Mesenchymal stem cell (in vitro differentiated cells and primary cell): Measurements from ENCODE around the gene C16orf74.

Source experiments
- DNase-seq: peaks from one replicate; pipeline ENCODE4 v3.0.0-alpha.2; 2013
- H2AFZ ChIP-seq: one replicate; pipeline ENCODE4 v1.6.1; 2013; ENCODE audit warnings: low read depth, mild to moderate bottlenecking, control low read depth, inconsistent platforms, low read length, moderate library complexity
- H2AK5ac ChIP-seq: 2 replicates; pipeline ENCODE4 v1.6.1; 2013; ENCODE audit warnings: low read length, moderate library complexity, mild to moderate bottlenecking, inconsistent platforms; ENCODE audit not compliant: severe bottlenecking
- H2BK120ac ChIP-seq: one replicate; pipeline ENCODE4 v1.6.1; 2013; ENCODE audit warnings: low read depth, mild to moderate bottlenecking, inconsistent platforms, low read length, moderate library complexity
- H2BK12ac ChIP-seq, 2 experiments: one replicate each; pipeline ENCODE4 v1.6.1; 2013; ENCODE audit warnings: inconsistent platforms in 2 of 2, low read length in 2 of 2, mild to moderate bottlenecking in 2 of 2, moderate library complexity in 2 of 2, control low read depth in 1 of 2
- H2BK15ac ChIP-seq: one replicate; pipeline ENCODE4 v1.6.1; 2013; ENCODE audit warnings: mild to moderate bottlenecking, low read depth, inconsistent platforms; ENCODE audit not compliant: poor library complexity, severe bottlenecking
- H2BK5ac ChIP-seq: 2 replicates; pipeline ENCODE4 v1.6.1; 2013; ENCODE audit warnings: low read depth, mild to moderate bottlenecking, low read length, control low read depth, inconsistent platforms; ENCODE audit not compliant: poor library complexity, severe bottlenecking
- H3K14ac ChIP-seq, 2 experiments: one replicate each; pipeline ENCODE4 v1.6.1; 2013; ENCODE audit warnings: inconsistent platforms in 2 of 2, low read length in 2 of 2, control low read depth in 1 of 2, mild to moderate bottlenecking in 1 of 2, moderate library complexity in 1 of 2
- H3K18ac ChIP-seq, 2 experiments: one replicate each; pipeline ENCODE4 v1.6.1; 2013; ENCODE audit warnings: inconsistent platforms in 2 of 2, low read length in 2 of 2, control low read depth in 1 of 2, low read depth in 1 of 2, mild to moderate bottlenecking in 1 of 2
- H3K23ac ChIP-seq, 2 experiments: one replicate each; pipeline ENCODE4 v1.6.1; 2013; ENCODE audit warnings: inconsistent platforms in 2 of 2, low read length in 2 of 2, mild to moderate bottlenecking in 2 of 2, moderate library complexity in 2 of 2, control low read depth in 1 of 2
- H3K27ac ChIP-seq: 2 replicates; pipeline ENCODE4 v1.5.1; 2013; ENCODE audit warnings: mild to moderate bottlenecking, moderate library complexity, low read length, control low read depth, inconsistent platforms; ENCODE audit not compliant: poor library complexity, severe bottlenecking
- H3K27me3 ChIP-seq, 2 experiments: 2 replicates each; pipeline versions ENCODE4 v1.6.1 to v1.7.0; 2013; ENCODE audit warnings: low read length in 2 of 2, mild to moderate bottlenecking in 2 of 2, moderate library complexity in 2 of 2, control low read depth in 1 of 2, inconsistent platforms in 1 of 2; ENCODE audit not compliant: control insufficient read depth in 1 of 2, insufficient read depth in 1 of 2
- H3K36me3 ChIP-seq, 2 experiments: 2 replicates each; pipeline versions ENCODE4 v1.6.1 to v1.7.0; 2013; ENCODE audit warnings: low read length in 2 of 2, control low read depth in 1 of 2, inconsistent platforms in 1 of 2, low read depth in 1 of 2, mild to moderate bottlenecking in 1 of 2; ENCODE audit not compliant: insufficient read depth in 2 of 2, control insufficient read depth in 1 of 2
- H3K4ac ChIP-seq, 2 experiments: one replicate each; pipeline ENCODE4 v1.6.1; 2013; ENCODE audit warnings: inconsistent platforms in 2 of 2, low read length in 2 of 2, mild to moderate bottlenecking in 2 of 2, moderate library complexity in 2 of 2, control low read depth in 1 of 2, low read depth in 1 of 2
- H3K4me1 ChIP-seq: 2 replicates; pipeline ENCODE4 v1.6.1; 2013; ENCODE audit warnings: low read depth, low read length, control low read depth; ENCODE audit not compliant: control insufficient read depth, insufficient read depth
- H3K4me2 ChIP-seq: 2 replicates; pipeline ENCODE4 v1.6.1; 2013; ENCODE audit warnings: low read length, mild to moderate bottlenecking, inconsistent platforms; ENCODE audit not compliant: poor library complexity, severe bottlenecking
- H3K4me3 ChIP-seq, 2 experiments: 2 replicates each; pipeline versions ENCODE4 v1.5.1 to v1.7.0; 2013; ENCODE audit warnings: low read length in 2 of 2, mild to moderate bottlenecking in 2 of 2, control low read depth in 1 of 2, low read depth in 1 of 2; ENCODE audit not compliant: insufficient read depth in 1 of 2
- H3K79me1 ChIP-seq: replicated peaks from 2 replicates; pipeline ENCODE4 v1.6.1; 2013; ENCODE audit warnings: mild to moderate bottlenecking, control low read depth, low read length, inconsistent platforms; ENCODE audit not compliant: poor library complexity, severe bottlenecking
- H3K9ac ChIP-seq: 2 replicates; pipeline ENCODE4 v1.7.0; 2013; ENCODE audit warnings: mild to moderate bottlenecking, low read length, moderate library complexity
- H3K9me3 ChIP-seq: 2 replicates; pipeline ENCODE4 v1.7.0; 2013; ENCODE audit warnings: mild to moderate bottlenecking, low read length; ENCODE audit not compliant: control insufficient read depth
- H4K8ac ChIP-seq: one replicate; pipeline ENCODE4 v1.6.1; 2013; ENCODE audit warnings: inconsistent platforms, mild to moderate bottlenecking, low read length, moderate library complexity
- H4K91ac ChIP-seq: one replicate; pipeline ENCODE4 v1.6.1; 2013; ENCODE audit warnings: mild to moderate bottlenecking, low read length, inconsistent platforms
- WGBS: methylation state at CpG from one replicate; pipeline ENCODE4 v1.1.7; 2013; ENCODE audit warnings: mixed read lengths; 5-methylcytosine and 5-hydroxymethylcytosine counted together

Gene C16orf74

GRCh38 chr16:85668676-85669424 is 82.0 kb downstream of the C16orf74 start:
- Histone ChIP-seq H3K27ac (no peak overlapping the region), H2AFZ (no peak overlapping the region), H3K18ac (no peak overlapping the region), H2BK15ac (no peak overlapping the region), H2BK5ac (no peak overlapping the region), H2AK5ac (no peak overlapping the region), H3K9ac (no peak overlapping the region), H2BK12ac (no peak overlapping the region), H3K23ac (peak overlapping the region in 1 of 2 experiments; percentile 23), H3K9me3 (no peaks in the 10 kb centered on the region), H3K4me2 (no peak overlapping the region), H3K79me1 (peaks cover 6% of the 10 kb centered on the region), H4K8ac (no peak overlapping the region), H4K91ac (no peak overlapping the region), H3K4me3 (no peak overlapping the region), H2BK120ac (no peak overlapping the region), H3K4me1 (peaks cover 4% of the 10 kb centered on the region), H3K4ac (no peak overlapping the region), H3K14ac (no peak overlapping the region), H3K27me3 (no peaks in the 10 kb centered on the region), H3K36me3 (peaks cover 72 to 97% of the 10 kb centered on the region in 2 experiments)
- no peak for DNase-seq
- 98% methylated on average over 10 of the region's 10 CpGs for WGBS

DNA sequence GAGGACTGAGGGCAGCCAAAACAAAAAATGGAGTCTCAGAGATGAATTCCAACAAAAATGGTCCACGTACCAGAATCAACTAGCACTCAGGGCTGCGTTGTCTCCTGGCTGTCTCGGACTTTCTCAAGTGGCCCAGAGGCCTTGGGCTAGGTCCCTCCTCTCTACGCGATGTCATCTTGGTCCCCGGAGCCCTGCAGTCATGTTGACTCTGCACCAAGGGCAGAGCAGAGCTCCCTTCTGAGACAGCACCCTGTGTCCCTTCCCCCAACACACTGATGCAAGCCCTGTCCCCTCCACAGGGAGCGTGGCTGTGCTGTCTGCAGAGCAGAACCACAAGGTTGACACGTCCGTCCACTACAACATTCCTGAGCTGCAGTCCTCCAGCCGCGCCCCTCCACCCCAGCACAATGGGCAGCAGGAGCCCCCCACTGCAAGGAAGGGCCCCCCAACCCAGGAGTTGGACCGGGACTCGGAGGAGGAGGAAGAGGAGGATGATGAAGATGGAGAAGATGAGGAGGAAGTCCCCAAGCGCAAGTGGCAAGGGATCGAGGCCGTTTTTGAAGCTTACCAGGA is 83.0 kb downstream of the C16orf74 start:
- Histone ChIP-seq H3K4ac (no peak overlapping the region), H3K9ac (no peak overlapping the region), H2BK120ac (no peak overlapping the region), H3K4me2 (no peak overlapping the region), H3K14ac (no peak overlapping the region), H3K4me3 (no peak overlapping the region), H3K4me1 (peaks cover 4% of the 10 kb centered on the region), H3K79me1 (peaks cover 6% of the 10 kb centered on the region), H3K36me3 (peaks cover 80 to 98% of the 10 kb centered on the region in 2 experiments), H2BK5ac (no peak overlapping the region), H2BK12ac (no peak overlapping the region), H4K8ac (no peak overlapping the region), H4K91ac (no peak overlapping the region), H2AFZ (no peak overlapping the region), H3K27me3 (no peaks in the 10 kb centered on the region), H3K18ac (no peak overlapping the region), H3K23ac (no peak overlapping the region), H2BK15ac (no peak overlapping the region), H3K9me3 (no peaks in the 10 kb centered on the region), H2AK5ac (no peak overlapping the region), H3K27ac (no peak overlapping the region)
- WGBS = 96% methylated on average over 16 of the region's 16 CpGs
- DNase-seq = no peak

- Histone ChIP-seq H3K4ac (no peak overlapping the region), H2BK12ac (no peak overlapping the region), H3K18ac (no peak overlapping the region), H3K36me3 (peaks cover 82 to 98% of the 10 kb centered on the region in 2 experiments), H2BK5ac (no peak overlapping the region), H3K4me3 (no peak overlapping the region), H3K27me3 (no peaks in the 10 kb centered on the region), H3K27ac (no peak overlapping the region), H3K9me3 (no peaks in the 10 kb centered on the region), H3K9ac (no peak overlapping the region), H2BK15ac (no peak overlapping the region), H4K91ac (no peak overlapping the region), H3K14ac (no peak overlapping the region), H2BK120ac (no peak overlapping the region), H3K23ac (no peak overlapping the region), H2AK5ac (no peak overlapping the region), H2AFZ (no peak overlapping the region), H3K4me2 (no peak overlapping the region), H3K79me1 (peaks cover 10% of the 10 kb centered on the region), H4K8ac (no peak overlapping the region), H3K4me1 (peaks cover 4% of the 10 kb centered on the region)
- WGBS = 96% methylated on average over 9 of the region's 9 CpGs
- DNase-seq = no peak
Observed at GRCh38 chr16:85667261-85667660, 83.6 kb downstream of the C16orf74 start.

- Histone ChIP-seq H3K27ac (no peak overlapping the region), H4K91ac (no peak overlapping the region), H3K4me2 (no peak overlapping the region), H3K9me3 (no peaks in the 10 kb centered on the region), H3K4me1 (peaks cover 4% of the 10 kb centered on the region), H3K4ac (no peak overlapping the region), H3K18ac (no peak overlapping the region), H3K23ac (no peak overlapping the region), H4K8ac (no peak overlapping the region), H2BK5ac (no peak overlapping the region), H3K79me1 (peaks cover 10% of the 10 kb centered on the region), H2AK5ac (no peak overlapping the region), H2AFZ (no peak overlapping the region), H3K27me3 (no peaks in the 10 kb centered on the region), H3K14ac (no peak overlapping the region), H2BK15ac (no peak overlapping the region), H3K9ac (no peak overlapping the region), H2BK120ac (no peak overlapping the region), H3K36me3 (peaks cover 85 to 97% of the 10 kb centered on the region in 2 experiments), H3K4me3 (no peak overlapping the region), H2BK12ac (no peak overlapping the region)
- 96% methylated on average over 13 of the region's 13 CpGs for WGBS
- DNase-seq = no peak
Observed at GRCh38 chr16:85665929-85666328, 85.0 kb downstream of the C16orf74 start.
